GM23338 (cell line): ENCODE measurements around the gene FYN. TPM values are rescaled to one million over a fixed set of nuclear protein-coding genes. Genes with fewer than 3 reads are reported as not detected.
A peak's percentile ranks its signal among the peaks of the same experiment; 100 is the strongest.

ENCODE experiments used
- ATAC-seq: fragments of 200-7000 bp; cut with Tn5 transposase; 3 replicates; pipeline ENCODE4 v1.9.1; 2020
- DNase-seq: peaks from one replicate; pipeline ENCODE4 v3.0.0-alpha.2; 2015; ENCODE audit warnings: low spot score
- H2AFZ ChIP-seq: fragments of 200-600 bp; sonication (generic); 2 replicates; pipeline ENCODE4 v1.8.0; 2016; ENCODE audit warnings: antibody characterized with exemption, mild to moderate bottlenecking, moderate library complexity
- H3F3A ChIP-seq: fragments of 200-600 bp; sonication (generic); replicated peaks from 2 replicates; pipeline ENCODE4 v1.8.0; 2017; ENCODE audit warnings: antibody characterized with exemption, mixed run types, low read depth
- H3K27ac ChIP-seq: fragments of 200-600 bp; sonication (generic); 2 replicates; pipeline ENCODE4 v1.6.1; 2016; ENCODE audit warnings: low read depth
- H3K27me3 ChIP-seq: fragments of 200-600 bp; sonication (generic); 2 replicates; pipeline ENCODE4 v1.8.0; 2016; ENCODE audit warnings: mild to moderate bottlenecking, mixed run types, moderate library complexity; ENCODE audit not compliant: insufficient read depth
- H3K36me3 ChIP-seq: fragments of 200-600 bp; sonication (generic); 2 replicates; pipeline ENCODE4 v1.8.0; 2016; ENCODE audit warnings: mild to moderate bottlenecking; ENCODE audit not compliant: insufficient read depth
- H3K4me1 ChIP-seq: fragments of 200-600 bp; sonication (generic); 2 replicates; pipeline ENCODE4 v1.8.0; 2016; ENCODE audit warnings: mild to moderate bottlenecking, moderate library complexity; ENCODE audit not compliant: insufficient read depth
- H3K4me2 ChIP-seq: fragments of 200-600 bp; sonication (generic); 2 replicates; pipeline ENCODE4 v1.7.1; 2017; ENCODE audit warnings: mixed run types
- H3K4me3 ChIP-seq: fragments of 200-600 bp; sonication (generic); 2 replicates; pipeline ENCODE4 v1.6.1; 2016; ENCODE audit warnings: mixed run types
- H3K79me2 ChIP-seq: fragments of 200-600 bp; sonication (generic); replicated peaks from 2 replicates; pipeline ENCODE4 v1.8.0; 2017; ENCODE audit warnings: mild to moderate bottlenecking; ENCODE audit not compliant: insufficient read depth
- H3K9me2 ChIP-seq: fragments of 200-600 bp; sonication (generic); 2 replicates; pipeline ENCODE4 v1.8.0; 2017; ENCODE audit not compliant: insufficient read depth
- H4K20me1 ChIP-seq: fragments of 200-600 bp; sonication (generic); replicated peaks from 2 replicates; pipeline ENCODE4 v1.8.0; 2017; ENCODE audit warnings: mild to moderate bottlenecking; ENCODE audit not compliant: insufficient read depth
- H3K27ac Mint-ChIP-seq: 2 replicates; pipeline ENCODE4 v1.8.0; 2020; ENCODE audit warnings: inconsistent platforms, mild to moderate bottlenecking, moderate library complexity, mixed read lengths
- H3K27me3 Mint-ChIP-seq: 3 replicates; pipeline ENCODE4 v1.8.0; 2022; ENCODE audit warnings: low read depth, mild to moderate bottlenecking, moderate library complexity, mixed read lengths, inconsistent platforms; ENCODE audit not compliant: insufficient read depth, poor library complexity
- H3K36me3 Mint-ChIP-seq: 3 replicates; pipeline ENCODE4 v1.8.0; 2021; ENCODE audit warnings: low read depth, mild to moderate bottlenecking, inconsistent platforms, moderate library complexity, mixed read lengths
- H3K4me1 Mint-ChIP-seq: 3 replicates; pipeline ENCODE4 v1.8.0; 2020; ENCODE audit warnings: mild to moderate bottlenecking, inconsistent platforms, mixed read lengths
- H3K4me3 Mint-ChIP-seq: 3 replicates; pipeline ENCODE4 v1.8.0; 2021; ENCODE audit warnings: moderate library complexity, mild to moderate bottlenecking, inconsistent platforms, mixed read lengths
- H3K9me3 Mint-ChIP-seq: 3 replicates; pipeline ENCODE4 v1.8.0; 2020; ENCODE audit warnings: moderate library complexity, mild to moderate bottlenecking, inconsistent platforms, mixed read lengths
- CREB1 ChIP-seq: fragments of 250-450 bp; sonication (Bioruptor Pico); IDR thresholded peaks from 2 replicates; pipeline ENCODE4 v1.5.0; 2020; ENCODE audit warnings: low read depth, mild to moderate bottlenecking, moderate library complexity
- CTCF ChIP-seq, 2 experiments: fragments of 200-600 bp in 1 of 2; sonication (generic) in 1 of 2; conservative IDR thresholded peaks; 2 replicates each; pipeline versions ENCODE4 v1.5.1 to v1.6.1; 2016 to 2017; ENCODE audit warnings: antibody characterized with exemption in 2 of 2, low read depth in 2 of 2, mild to moderate bottlenecking in 2 of 2, moderate library complexity in 1 of 2
- EZH2 ChIP-seq: fragments of 200-600 bp; sonication (generic); IDR thresholded peaks from one replicate; pipeline ENCODE4 v1.8.0; 2017; ENCODE audit warnings: antibody characterized with exemption, mild to moderate bottlenecking, low read depth; ENCODE audit not compliant: unreplicated experiment
- JUNB ChIP-seq: IDR thresholded peaks from one replicate; pipeline ENCODE4 v1.6.1; 2016; ENCODE audit warnings: antibody characterized with exemption; ENCODE audit not compliant: unreplicated experiment
- NANOG ChIP-seq: IDR thresholded peaks from 2 replicates; pipeline ENCODE4 v1.6.1; 2016; ENCODE audit warnings: antibody characterized with exemption, borderline replicate concordance
- POLR2AphosphoS5 ChIP-seq: IDR thresholded peaks from 2 replicates; pipeline ENCODE4 v1.6.1; 2016; ENCODE audit warnings: antibody characterized with exemption, low read depth
- STAT1 ChIP-seq: IDR thresholded peaks from one replicate; pipeline ENCODE4 v1.6.1; 2016; ENCODE audit warnings: antibody characterized with exemption; ENCODE audit not compliant: unreplicated experiment
- ZNF114 ChIP-seq: fragments of 250-450 bp; sonication (Bioruptor Pico); IDR thresholded peaks from 2 replicates; pipeline ENCODE4 v1.5.0; 2020; ENCODE audit warnings: mild to moderate bottlenecking, moderate library complexity
- polyA plus RNA-seq: library from polyadenylated mRNA; unstranded; fragments of >200 nt; fragmentation: Nextera tagmentation; extraction: Ambion mirVana; gene quantifications from 2 replicates; pipeline ENCODE4 v1.2.1, GENCODE V29; 2016
- total RNA-seq: library from RNA; depleted of rRNA; stranded (reverse); fragments of >200 nt; shearing (Covaris generic); gene quantifications from 2 replicates; pipeline ENCODE4 v1.2.3, GENCODE V29; 2014
- TF ChIP-seq, protein P1 (sequence below): IDR thresholded peaks from one replicate; pipeline ENCODE4 v1.6.1; 2018; ENCODE audit warnings: antibody characterized with exemption; ENCODE audit not compliant: unreplicated experiment

FYN gene
- total and polyA plus RNA-seq, 2 experiments from 2014 or later, result 46.8 to 143 TPM

DNA sequence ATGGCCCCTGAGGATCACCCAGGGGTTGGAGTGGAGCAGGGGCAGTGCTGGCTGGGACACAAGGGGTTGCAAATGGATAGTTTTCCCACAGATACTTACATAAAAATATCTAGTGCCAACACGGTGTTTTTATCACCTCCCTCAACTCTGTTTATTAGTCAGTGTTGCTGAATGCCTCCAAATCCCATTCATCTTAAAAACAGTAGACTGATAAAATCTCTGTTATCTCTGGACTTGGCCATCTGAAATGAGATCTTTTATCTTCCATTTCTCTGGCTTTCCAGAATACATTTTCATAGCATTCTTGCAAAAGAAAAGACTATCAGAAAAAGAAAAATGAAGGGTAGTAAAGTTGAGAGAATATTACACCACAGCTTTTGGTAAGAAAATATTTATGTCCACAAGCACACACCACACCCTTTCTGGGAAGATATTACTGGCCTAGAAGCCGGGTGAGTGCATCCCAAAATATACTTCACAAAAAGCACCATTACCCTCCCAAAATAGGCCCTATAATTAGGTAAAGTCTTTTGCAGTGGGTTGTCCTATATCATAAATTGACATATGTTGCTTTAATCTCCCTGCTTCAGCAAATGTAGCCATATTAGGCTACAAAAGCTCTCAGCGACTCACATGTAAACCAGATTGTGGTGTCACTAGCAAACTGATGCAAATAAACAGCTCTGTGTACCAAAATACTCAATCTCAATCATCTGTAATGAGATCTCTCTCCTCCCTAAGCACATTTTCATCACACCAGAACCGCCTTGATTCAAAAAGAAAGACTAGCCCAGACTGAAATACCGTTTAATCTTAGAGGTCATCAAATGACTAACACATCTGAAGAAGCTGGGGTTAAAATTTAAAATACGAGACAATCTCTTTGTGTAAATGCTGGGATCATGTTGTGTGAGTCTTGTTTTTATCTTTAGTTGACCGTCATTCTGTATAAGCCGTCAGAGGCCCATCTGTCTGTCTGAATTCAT lies 96.7 kb downstream of the FYN start:
- Histone ChIP-seq H3K4me2 (no peak overlapping the region), H2AFZ (no peak overlapping the region), H3K9me2 (no peaks in the 10 kb centered on the region), H3F3A (no peaks in the 10 kb centered on the region), H3K4me3 (no peak overlapping the region), H3K79me2 (peaks cover 11% of the 10 kb centered on the region), H3K4me1 (peaks cover 11% of the 10 kb centered on the region), H3K27ac (no peak overlapping the region), H3K36me3 (no peaks in the 10 kb centered on the region), H3K27me3 (no peaks in the 10 kb centered on the region), H4K20me1 (no peaks in the 10 kb centered on the region)
- Mint-ChIP-seq H3K4me3 (no peak overlapping the region), H3K9me3 (no peaks in the 10 kb centered on the region), H3K4me1 (peaks cover 25% of the 10 kb centered on the region), H3K27ac (peak overlapping the region; percentile 8; the same call in 1 of the 2 replicates), H3K36me3 (no peaks in the 10 kb centered on the region), H3K27me3 (peaks cover 3% of the 10 kb centered on the region)
- DNase-seq (no peak), ATAC-seq (no peak)
- TF ChIP-seq STAT1, result no peak
- no peak for TF ChIP-seq CTCF (conservative IDR thresholded peaks at IDR 0.05; ENCODE audit: low read depth in 2 of 2)
- no peak for TF ChIP-seq ZNF114 (CRISPR knock-in tag)
- TF ChIP-seq CREB1 (CRISPR knock-in tag), result no peak

DNA sequence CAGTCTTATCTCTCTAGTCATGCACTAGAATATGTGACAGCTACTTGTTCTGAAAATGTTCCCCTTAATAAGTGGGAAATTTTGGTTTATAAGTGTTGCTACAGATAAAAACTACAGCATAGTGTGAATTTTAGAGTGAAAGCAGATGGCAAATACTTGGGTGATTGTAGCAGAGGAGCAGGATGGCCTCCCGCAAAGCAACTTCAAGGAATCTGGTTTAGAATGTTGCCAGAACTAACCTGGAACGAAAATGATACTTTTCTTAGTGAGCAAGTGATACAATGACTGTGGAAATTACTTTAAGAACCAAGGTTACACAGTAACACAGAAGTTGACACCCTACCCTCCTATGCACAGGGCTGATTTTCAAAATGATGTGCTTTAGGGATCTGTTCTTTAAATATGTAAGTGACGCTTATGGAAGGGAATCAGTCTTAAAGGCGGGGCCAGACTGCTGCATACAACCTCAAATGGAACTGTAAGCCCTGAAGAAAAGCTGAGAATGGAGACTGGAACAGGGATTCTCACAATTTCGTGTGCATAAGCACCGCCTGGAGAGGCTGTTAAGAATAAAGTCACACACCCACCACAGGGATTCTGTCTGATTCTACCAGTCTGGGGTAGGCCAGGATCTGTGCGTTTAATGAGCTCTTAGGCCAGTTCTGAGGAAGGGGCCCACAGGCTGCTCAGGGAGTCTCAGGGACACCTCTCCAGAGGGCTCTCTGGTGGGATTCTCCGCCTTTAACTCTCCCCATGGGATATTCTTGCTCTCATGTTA lies 97.9 kb downstream of the FYN start:
- Histone ChIP-seq H3K4me1 (peaks cover 22% of the 10 kb centered on the region), H4K20me1 (no peaks in the 10 kb centered on the region), H3K27me3 (no peaks in the 10 kb centered on the region), H3K4me3 (no peak overlapping the region), H3K4me2 (no peak overlapping the region), H2AFZ (no peak overlapping the region), H3K27ac (no peak overlapping the region), H3K36me3 (no peaks in the 10 kb centered on the region), H3K9me2 (no peaks in the 10 kb centered on the region), H3K79me2 (peaks cover 11% of the 10 kb centered on the region), H3F3A (no peaks in the 10 kb centered on the region)
- H3K4me1 Mint-ChIP-seq, result peaks cover 32% of the 10 kb centered on the region
- peaks cover 4% of the 10 kb centered on the region; the same call in 1 of the 3 replicates for H3K36me3 Mint-ChIP-seq
- no peaks in the 10 kb centered on the region for H3K9me3 Mint-ChIP-seq
- no peak for ATAC-seq
- H3K27ac Mint-ChIP-seq, result peak overlapping the region; percentile 29
- DNase-seq, result no peak
- H3K4me3 Mint-ChIP-seq, result no peak overlapping the region
- H3K27me3 Mint-ChIP-seq, result peaks cover 5% of the 10 kb centered on the region
- no peak for TF ChIP-seq ZNF114 (CRISPR knock-in tag)
- TF ChIP-seq POLR2AphosphoS5, result no peak
- no peak for TF ChIP-seq CREB1 (CRISPR knock-in tag)
- no peak for TF ChIP-seq JUNB
- TF ChIP-seq EZH2, result no peak
- TF ChIP-seq, protein P1, sequence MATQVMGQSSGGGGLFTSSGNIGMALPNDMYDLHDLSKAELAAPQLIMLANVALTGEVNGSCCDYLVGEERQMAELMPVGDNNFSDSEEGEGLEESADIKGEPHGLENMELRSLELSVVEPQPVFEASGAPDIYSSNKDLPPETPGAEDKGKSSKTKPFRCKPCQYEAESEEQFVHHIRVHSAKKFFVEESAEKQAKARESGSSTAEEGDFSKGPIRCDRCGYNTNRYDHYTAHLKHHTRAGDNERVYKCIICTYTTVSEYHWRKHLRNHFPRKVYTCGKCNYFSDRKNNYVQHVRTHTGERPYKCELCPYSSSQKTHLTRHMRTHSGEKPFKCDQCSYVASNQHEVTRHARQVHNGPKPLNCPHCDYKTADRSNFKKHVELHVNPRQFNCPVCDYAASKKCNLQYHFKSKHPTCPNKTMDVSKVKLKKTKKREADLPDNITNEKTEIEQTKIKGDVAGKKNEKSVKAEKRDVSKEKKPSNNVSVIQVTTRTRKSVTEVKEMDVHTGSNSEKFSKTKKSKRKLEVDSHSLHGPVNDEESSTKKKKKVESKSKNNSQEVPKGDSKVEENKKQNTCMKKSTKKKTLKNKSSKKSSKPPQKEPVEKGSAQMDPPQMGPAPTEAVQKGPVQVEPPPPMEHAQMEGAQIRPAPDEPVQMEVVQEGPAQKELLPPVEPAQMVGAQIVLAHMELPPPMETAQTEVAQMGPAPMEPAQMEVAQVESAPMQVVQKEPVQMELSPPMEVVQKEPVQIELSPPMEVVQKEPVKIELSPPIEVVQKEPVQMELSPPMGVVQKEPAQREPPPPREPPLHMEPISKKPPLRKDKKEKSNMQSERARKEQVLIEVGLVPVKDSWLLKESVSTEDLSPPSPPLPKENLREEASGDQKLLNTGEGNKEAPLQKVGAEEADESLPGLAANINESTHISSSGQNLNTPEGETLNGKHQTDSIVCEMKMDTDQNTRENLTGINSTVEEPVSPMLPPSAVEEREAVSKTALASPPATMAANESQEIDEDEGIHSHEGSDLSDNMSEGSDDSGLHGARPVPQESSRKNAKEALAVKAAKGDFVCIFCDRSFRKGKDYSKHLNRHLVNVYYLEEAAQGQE, result no peak
- TF ChIP-seq NANOG, result no peak
